H1 (cell line): ENCODE measurements around the gene VIPR1. TPM values are rescaled to one million over a fixed set of nuclear protein-coding genes. Genes with fewer than 3 reads are reported as not detected.

Experiments used
- polyA plus RNA-seq, 7 experiments: library from polyadenylated mRNA; depleted of rRNA in 3 of 7; stranded (reverse) in 5 of 7; unstranded in 2 of 7; fragments of >200 nt in 5 of 7; fragments of 200-250 nt in 2 of 7; gene quantifications; 1 replicate in 5 of 7; 2 replicates in 1 of 7; 4 replicates in 1 of 7; pipeline versions ENCODE4 v1.2.1 to v1.2.3, GENCODE V29; 2011 to 2013; ENCODE audit warnings: missing spikeins in 2 of 7, mixed read lengths in 2 of 7
- total RNA-seq: library from RNA; stranded (reverse); fragmentation: NEBNext Ultra II Directional; extraction: Animal tissue kit (Norgen Biotek cat#: 25700); gene quantifications from 2 replicates; pipeline ENCODE4 v1.2.1, GENCODE V29; 2021
- TF ChIP-seq, protein P1 (sequence below): fragments of 300-600 bp; sonication (generic); IDR thresholded peaks from 2 replicates; pipeline ENCODE4 v1.7.1; 2012; ENCODE audit warnings: low read length, moderate library complexity, mild to moderate bottlenecking, inconsistent platforms; ENCODE audit not compliant: insufficient replicate concordance

Gene VIPR1
- total and polyA plus RNA-seq, 2 of the 8 experiments (the other 6 are each of a cell fraction or from before 2014, with no cell fraction given) = 7.8 to 10.1 TPM

DNA sequence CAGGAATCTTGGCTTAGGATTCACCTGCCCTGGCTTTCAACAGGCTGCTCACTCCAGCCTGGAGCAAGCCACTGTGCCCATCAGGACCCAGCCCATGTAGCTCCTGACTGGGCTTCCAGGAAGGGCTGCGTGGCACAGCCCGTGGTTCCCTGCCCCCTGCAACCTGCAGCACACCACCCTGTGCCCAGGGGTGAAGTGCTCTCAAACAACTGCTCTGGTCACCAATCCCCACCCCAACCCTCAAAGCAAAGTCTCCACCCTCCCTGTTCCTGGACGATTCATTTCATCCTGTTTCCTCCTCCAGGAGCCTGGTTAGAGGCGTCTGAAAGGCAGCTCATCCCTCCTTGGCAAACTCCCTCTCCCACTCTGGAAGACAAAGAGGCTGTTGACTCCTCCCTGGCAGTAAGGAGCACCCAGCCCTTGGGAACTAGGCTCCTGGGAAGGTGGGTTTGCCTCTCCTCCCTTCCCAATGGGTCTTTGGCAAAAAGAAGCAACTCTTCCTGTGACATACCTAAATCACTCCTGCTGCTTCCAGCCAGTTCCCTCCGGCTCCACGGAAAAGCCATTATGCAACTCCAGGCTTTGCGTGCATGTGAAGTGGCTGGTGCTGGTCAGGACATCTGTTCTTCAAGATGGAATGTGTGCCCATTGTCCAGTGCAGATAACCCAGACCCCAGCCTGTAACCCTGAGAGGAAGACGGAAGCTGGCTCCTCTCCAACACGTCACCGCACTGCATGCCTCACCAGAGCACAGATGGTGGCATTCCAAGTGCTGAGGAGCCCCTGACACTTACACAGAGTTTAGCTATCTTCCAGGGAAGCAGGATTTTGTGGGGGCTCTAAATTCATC is 29.1 kb upstream of the VIPR1 start (continued):
- TF ChIP-seq, protein P1, sequence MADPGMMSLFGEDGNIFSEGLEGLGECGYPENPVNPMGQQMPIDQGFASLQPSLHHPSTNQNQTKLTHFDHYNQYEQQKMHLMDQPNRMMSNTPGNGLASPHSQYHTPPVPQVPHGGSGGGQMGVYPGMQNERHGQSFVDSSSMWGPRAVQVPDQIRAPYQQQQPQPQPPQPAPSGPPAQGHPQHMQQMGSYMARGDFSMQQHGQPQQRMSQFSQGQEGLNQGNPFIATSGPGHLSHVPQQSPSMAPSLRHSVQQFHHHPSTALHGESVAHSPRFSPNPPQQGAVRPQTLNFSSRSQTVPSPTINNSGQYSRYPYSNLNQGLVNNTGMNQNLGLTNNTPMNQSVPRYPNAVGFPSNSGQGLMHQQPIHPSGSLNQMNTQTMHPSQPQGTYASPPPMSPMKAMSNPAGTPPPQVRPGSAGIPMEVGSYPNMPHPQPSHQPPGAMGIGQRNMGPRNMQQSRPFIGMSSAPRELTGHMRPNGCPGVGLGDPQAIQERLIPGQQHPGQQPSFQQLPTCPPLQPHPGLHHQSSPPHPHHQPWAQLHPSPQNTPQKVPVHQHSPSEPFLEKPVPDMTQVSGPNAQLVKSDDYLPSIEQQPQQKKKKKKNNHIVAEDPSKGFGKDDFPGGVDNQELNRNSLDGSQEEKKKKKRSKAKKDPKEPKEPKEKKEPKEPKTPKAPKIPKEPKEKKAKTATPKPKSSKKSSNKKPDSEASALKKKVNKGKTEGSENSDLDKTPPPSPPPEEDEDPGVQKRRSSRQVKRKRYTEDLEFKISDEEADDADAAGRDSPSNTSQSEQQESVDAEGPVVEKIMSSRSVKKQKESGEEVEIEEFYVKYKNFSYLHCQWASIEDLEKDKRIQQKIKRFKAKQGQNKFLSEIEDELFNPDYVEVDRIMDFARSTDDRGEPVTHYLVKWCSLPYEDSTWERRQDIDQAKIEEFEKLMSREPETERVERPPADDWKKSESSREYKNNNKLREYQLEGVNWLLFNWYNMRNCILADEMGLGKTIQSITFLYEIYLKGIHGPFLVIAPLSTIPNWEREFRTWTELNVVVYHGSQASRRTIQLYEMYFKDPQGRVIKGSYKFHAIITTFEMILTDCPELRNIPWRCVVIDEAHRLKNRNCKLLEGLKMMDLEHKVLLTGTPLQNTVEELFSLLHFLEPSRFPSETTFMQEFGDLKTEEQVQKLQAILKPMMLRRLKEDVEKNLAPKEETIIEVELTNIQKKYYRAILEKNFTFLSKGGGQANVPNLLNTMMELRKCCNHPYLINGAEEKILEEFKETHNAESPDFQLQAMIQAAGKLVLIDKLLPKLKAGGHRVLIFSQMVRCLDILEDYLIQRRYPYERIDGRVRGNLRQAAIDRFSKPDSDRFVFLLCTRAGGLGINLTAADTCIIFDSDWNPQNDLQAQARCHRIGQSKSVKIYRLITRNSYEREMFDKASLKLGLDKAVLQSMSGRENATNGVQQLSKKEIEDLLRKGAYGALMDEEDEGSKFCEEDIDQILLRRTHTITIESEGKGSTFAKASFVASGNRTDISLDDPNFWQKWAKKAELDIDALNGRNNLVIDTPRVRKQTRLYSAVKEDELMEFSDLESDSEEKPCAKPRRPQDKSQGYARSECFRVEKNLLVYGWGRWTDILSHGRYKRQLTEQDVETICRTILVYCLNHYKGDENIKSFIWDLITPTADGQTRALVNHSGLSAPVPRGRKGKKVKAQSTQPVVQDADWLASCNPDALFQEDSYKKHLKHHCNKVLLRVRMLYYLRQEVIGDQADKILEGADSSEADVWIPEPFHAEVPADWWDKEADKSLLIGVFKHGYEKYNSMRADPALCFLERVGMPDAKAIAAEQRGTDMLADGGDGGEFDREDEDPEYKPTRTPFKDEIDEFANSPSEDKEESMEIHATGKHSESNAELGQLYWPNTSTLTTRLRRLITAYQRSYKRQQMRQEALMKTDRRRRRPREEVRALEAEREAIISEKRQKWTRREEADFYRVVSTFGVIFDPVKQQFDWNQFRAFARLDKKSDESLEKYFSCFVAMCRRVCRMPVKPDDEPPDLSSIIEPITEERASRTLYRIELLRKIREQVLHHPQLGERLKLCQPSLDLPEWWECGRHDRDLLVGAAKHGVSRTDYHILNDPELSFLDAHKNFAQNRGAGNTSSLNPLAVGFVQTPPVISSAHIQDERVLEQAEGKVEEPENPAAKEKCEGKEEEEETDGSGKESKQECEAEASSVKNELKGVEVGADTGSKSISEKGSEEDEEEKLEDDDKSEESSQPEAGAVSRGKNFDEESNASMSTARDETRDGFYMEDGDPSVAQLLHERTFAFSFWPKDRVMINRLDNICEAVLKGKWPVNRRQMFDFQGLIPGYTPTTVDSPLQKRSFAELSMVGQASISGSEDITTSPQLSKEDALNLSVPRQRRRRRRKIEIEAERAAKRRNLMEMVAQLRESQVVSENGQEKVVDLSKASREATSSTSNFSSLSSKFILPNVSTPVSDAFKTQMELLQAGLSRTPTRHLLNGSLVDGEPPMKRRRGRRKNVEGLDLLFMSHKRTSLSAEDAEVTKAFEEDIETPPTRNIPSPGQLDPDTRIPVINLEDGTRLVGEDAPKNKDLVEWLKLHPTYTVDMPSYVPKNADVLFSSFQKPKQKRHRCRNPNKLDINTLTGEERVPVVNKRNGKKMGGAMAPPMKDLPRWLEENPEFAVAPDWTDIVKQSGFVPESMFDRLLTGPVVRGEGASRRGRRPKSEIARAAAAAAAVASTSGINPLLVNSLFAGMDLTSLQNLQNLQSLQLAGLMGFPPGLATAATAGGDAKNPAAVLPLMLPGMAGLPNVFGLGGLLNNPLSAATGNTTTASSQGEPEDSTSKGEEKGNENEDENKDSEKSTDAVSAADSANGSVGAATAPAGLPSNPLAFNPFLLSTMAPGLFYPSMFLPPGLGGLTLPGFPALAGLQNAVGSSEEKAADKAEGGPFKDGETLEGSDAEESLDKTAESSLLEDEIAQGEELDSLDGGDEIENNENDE = no peak
